Left lobe of liver (tissue), 2 donors: ENCODE data around the gene NR1H3. TPM values are rescaled to one million over a fixed set of nuclear protein-coding genes. Genes with fewer than 3 reads are reported as not detected.
A peak's percentile ranks its signal among the peaks of the same experiment; 100 is the strongest.

Experiments used
- ATAC-seq: fragments of 200-7000 bp; cut with Tn5 transposase; one replicate; pipeline ENCODE4 v1.9.1; 2020; ENCODE audit warnings: mild to moderate bottlenecking, moderate library complexity
- DNase-seq: peaks from one replicate; pipeline ENCODE4 v3.0.0-alpha.2; 2020; ENCODE audit warnings: low spot score
- total RNA-seq: library from RNA; stranded (reverse); gene quantifications from one replicate; pipeline ENCODE4 v1.2.1, GENCODE V29; 2021
- donor health status: DM: no; HTN: no; CAD: no; lungs with moderate emphysema.
- donor health status: DM: no; HTN: yes; CAD: no.

NR1H3 gene
- total RNA-seq, 1 donor from 2014 or later = 94.0 TPM

GRCh38 chr11:47243454-47243853 is 14.3 kb upstream of the NR1H3 start:
- peak; percentile 72 for DNase-seq
- peak; percentile 54 for ATAC-seq

GRCh38 chr11:47244448-47245350 is 13.1 kb upstream of the NR1H3 start:
- ATAC-seq (peak; percentile 7), DNase-seq (no peak)

GRCh38 chr11:47245611-47246357 is 12.0 kb upstream of the NR1H3 start:
- peak; percentile 88 for DNase-seq
- peak; percentile 68 for ATAC-seq

- DNase-seq (no peak), ATAC-seq (no peak)
Observed at GRCh38 chr11:47247502-47247901, 10.3 kb upstream of the NR1H3 start.

- no peak for DNase-seq
- peak; percentile 27 for ATAC-seq
Observed at GRCh38 chr11:47248304-47248663, 9.5 kb upstream of the NR1H3 start.

- DNase-seq = peak; percentile 90
- peak; percentile 84 for ATAC-seq
Observed at GRCh38 chr11:47248664-47249377, 9.0 kb upstream of the NR1H3 start, which contains the start of gene ACP2. TSS of gene ACP2 (minus strand) at chr11:47248814. CDS start at chr11:47248789, 25 bp downstream.

- ATAC-seq (peak; percentile 5), DNase-seq (no peak)
Observed at GRCh38 chr11:47249378-47249715, 8.4 kb upstream of the NR1H3 start.

GRCh38 chr11:47251751-47252150 is 6.0 kb upstream of the NR1H3 start:
- DNase-seq (no peak), ATAC-seq (no peak)

GRCh38 chr11:47253660-47254059 is 4.1 kb upstream of the NR1H3 start:
- ATAC-seq (no peak), DNase-seq (no peak)

GRCh38 chr11:47254386-47254785 is 3.4 kb upstream of the NR1H3 start:
- ATAC-seq (no peak), DNase-seq (no peak)

- no peak for DNase-seq
- ATAC-seq = no peak
Observed at GRCh38 chr11:47256374-47256773, 1.4 kb upstream of the NR1H3 start.

- ATAC-seq (no peak), DNase-seq (no peak)
Observed at GRCh38 chr11:47257177-47257516, 649 bp upstream of the NR1H3 start.

GRCh38 chr11:47258317-47258902 is 614 bp downstream of the NR1H3 start:
- DNase-seq (no peak), ATAC-seq (peak; percentile 4)

GRCh38 chr11:47259232-47259977 is 1.6 kb downstream of the NR1H3 start:
- ATAC-seq (peak; percentile 53), DNase-seq (no peak)

GRCh38 chr11:47260366-47260765 is 2.6 kb downstream of the NR1H3 start:
- DNase-seq = no peak
- no peak for ATAC-seq

- ATAC-seq = no peak
- no peak for DNase-seq
Observed at GRCh38 chr11:47261291-47261800, 3.5 kb downstream of the NR1H3 start.

GRCh38 chr11:47264119-47264518 is 6.3 kb downstream of the NR1H3 start:
- no peak for DNase-seq
- no peak for ATAC-seq

- ATAC-seq = no peak
- no peak for DNase-seq
Observed at GRCh38 chr11:47264521-47264920, 6.7 kb downstream of the NR1H3 start.

GRCh38 chr11:47267876-47268275 is 10.1 kb downstream of the NR1H3 start:
- DNase-seq (no peak), ATAC-seq (no peak)

GRCh38 chr11:47268448-47269001 is 10.7 kb downstream of the NR1H3 start:
- DNase-seq (no peak), ATAC-seq (no peak)
